GM23338 (cell line): ENCODE data around the gene KAT2B.

Source experiments
- CREB1 ChIP-seq: fragments of 250-450 bp; sonication (Bioruptor Pico); IDR thresholded peaks from 2 replicates; pipeline ENCODE4 v1.5.0; 2020; ENCODE audit warnings: low read depth, mild to moderate bottlenecking, moderate library complexity
- EZH2 ChIP-seq: fragments of 200-600 bp; sonication (generic); IDR thresholded peaks from one replicate; pipeline ENCODE4 v1.8.0; 2017; ENCODE audit warnings: antibody characterized with exemption, mild to moderate bottlenecking, low read depth; ENCODE audit not compliant: unreplicated experiment
- EZH2phosphoT487 ChIP-seq: fragments of 200-600 bp; sonication (generic); IDR thresholded peaks from one replicate; pipeline ENCODE4 v1.8.1; 2018; ENCODE audit warnings: antibody characterized with exemption; ENCODE audit not compliant: unreplicated experiment
- JUNB ChIP-seq: IDR thresholded peaks from one replicate; pipeline ENCODE4 v1.6.1; 2016; ENCODE audit warnings: antibody characterized with exemption; ENCODE audit not compliant: unreplicated experiment
- NANOG ChIP-seq: IDR thresholded peaks from 2 replicates; pipeline ENCODE4 v1.6.1; 2016; ENCODE audit warnings: antibody characterized with exemption, borderline replicate concordance
- POLR2AphosphoS5 ChIP-seq: IDR thresholded peaks from 2 replicates; pipeline ENCODE4 v1.6.1; 2016; ENCODE audit warnings: antibody characterized with exemption, low read depth
- ZNF114 ChIP-seq: fragments of 250-450 bp; sonication (Bioruptor Pico); IDR thresholded peaks from 2 replicates; pipeline ENCODE4 v1.5.0; 2020; ENCODE audit warnings: mild to moderate bottlenecking, moderate library complexity
- ZNF331 ChIP-seq: fragments of 250-450 bp; sonication (Bioruptor Pico); IDR thresholded peaks from 2 replicates; pipeline ENCODE4 v1.5.0; 2020; ENCODE audit warnings: low read depth, mild to moderate bottlenecking, moderate library complexity
- TF ChIP-seq, protein P1 (sequence below), 2 experiments: fragments of 200-600 bp in 1 of 2; sonication (generic) in 1 of 2; conservative IDR thresholded peaks; 2 replicates each; pipeline versions ENCODE4 v1.5.1 to v1.6.1; 2016 to 2017; ENCODE audit warnings: antibody characterized with exemption in 2 of 2, low read depth in 2 of 2, mild to moderate bottlenecking in 2 of 2, moderate library complexity in 1 of 2
- TF ChIP-seq, protein P2 (sequence below): IDR thresholded peaks from one replicate; pipeline ENCODE4 v1.6.1; 2018; ENCODE audit warnings: antibody characterized with exemption; ENCODE audit not compliant: unreplicated experiment

DNA sequence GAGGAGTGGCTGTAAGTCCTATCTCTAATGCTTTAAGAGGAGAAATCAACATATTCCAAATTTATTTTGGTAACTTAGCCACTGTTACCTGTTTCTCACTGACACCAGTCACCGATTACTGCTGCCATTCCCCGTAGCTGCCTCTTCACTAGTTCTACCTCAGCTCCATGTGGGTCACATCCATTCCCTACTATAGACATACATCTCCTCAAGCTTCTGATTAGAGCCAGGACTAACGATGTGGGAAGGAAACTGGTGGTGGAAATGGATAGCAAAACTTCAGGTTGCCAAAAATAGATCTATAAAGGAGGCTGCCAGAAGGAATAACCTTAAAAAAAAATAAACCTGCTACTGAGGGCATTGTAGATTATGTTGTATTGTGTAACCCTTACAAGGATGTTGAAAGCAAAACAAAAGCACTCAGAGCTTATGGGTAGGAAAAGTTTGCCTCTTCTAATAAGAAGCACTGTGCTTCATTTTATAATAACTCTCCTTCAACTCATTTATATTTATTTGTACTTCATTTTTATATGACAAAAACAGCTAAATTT lies 56.0 kb downstream of the KAT2B start:
- TF ChIP-seq, protein P1, sequence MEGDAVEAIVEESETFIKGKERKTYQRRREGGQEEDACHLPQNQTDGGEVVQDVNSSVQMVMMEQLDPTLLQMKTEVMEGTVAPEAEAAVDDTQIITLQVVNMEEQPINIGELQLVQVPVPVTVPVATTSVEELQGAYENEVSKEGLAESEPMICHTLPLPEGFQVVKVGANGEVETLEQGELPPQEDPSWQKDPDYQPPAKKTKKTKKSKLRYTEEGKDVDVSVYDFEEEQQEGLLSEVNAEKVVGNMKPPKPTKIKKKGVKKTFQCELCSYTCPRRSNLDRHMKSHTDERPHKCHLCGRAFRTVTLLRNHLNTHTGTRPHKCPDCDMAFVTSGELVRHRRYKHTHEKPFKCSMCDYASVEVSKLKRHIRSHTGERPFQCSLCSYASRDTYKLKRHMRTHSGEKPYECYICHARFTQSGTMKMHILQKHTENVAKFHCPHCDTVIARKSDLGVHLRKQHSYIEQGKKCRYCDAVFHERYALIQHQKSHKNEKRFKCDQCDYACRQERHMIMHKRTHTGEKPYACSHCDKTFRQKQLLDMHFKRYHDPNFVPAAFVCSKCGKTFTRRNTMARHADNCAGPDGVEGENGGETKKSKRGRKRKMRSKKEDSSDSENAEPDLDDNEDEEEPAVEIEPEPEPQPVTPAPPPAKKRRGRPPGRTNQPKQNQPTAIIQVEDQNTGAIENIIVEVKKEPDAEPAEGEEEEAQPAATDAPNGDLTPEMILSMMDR (conservative IDR thresholded peaks at IDR 0.05; ENCODE audit: low read depth in 2 of 2), result no peak
- no peak for TF ChIP-seq EZH2
- TF ChIP-seq EZH2phosphoT487, result no peak
- TF ChIP-seq, protein P2, sequence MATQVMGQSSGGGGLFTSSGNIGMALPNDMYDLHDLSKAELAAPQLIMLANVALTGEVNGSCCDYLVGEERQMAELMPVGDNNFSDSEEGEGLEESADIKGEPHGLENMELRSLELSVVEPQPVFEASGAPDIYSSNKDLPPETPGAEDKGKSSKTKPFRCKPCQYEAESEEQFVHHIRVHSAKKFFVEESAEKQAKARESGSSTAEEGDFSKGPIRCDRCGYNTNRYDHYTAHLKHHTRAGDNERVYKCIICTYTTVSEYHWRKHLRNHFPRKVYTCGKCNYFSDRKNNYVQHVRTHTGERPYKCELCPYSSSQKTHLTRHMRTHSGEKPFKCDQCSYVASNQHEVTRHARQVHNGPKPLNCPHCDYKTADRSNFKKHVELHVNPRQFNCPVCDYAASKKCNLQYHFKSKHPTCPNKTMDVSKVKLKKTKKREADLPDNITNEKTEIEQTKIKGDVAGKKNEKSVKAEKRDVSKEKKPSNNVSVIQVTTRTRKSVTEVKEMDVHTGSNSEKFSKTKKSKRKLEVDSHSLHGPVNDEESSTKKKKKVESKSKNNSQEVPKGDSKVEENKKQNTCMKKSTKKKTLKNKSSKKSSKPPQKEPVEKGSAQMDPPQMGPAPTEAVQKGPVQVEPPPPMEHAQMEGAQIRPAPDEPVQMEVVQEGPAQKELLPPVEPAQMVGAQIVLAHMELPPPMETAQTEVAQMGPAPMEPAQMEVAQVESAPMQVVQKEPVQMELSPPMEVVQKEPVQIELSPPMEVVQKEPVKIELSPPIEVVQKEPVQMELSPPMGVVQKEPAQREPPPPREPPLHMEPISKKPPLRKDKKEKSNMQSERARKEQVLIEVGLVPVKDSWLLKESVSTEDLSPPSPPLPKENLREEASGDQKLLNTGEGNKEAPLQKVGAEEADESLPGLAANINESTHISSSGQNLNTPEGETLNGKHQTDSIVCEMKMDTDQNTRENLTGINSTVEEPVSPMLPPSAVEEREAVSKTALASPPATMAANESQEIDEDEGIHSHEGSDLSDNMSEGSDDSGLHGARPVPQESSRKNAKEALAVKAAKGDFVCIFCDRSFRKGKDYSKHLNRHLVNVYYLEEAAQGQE, result no peak
- no peak for TF ChIP-seq CREB1 (CRISPR knock-in tag)
- no peak for TF ChIP-seq POLR2AphosphoS5
- no peak for TF ChIP-seq JUNB
- TF ChIP-seq NANOG, result no peak
- TF ChIP-seq ZNF114 (CRISPR knock-in tag), result no peak
- TF ChIP-seq ZNF331 (CRISPR knock-in tag), result no peak
